Measurements from ENCODE around the gene ENDOG. TPM values are rescaled to one million over a fixed set of nuclear protein-coding genes. Genes with fewer than 3 reads are reported as not detected.
"Not testable (repeated sequence)": the region's sequence is repeated elsewhere in the genome, so short reads cannot be mapped to it uniquely, and the experiment has no call there.

ENDOG gene
- total and polyA plus RNA-seq, 5 experiments from 2014 or later: 15.0 to 34.0 (median 16.3) TPM

DNA sequence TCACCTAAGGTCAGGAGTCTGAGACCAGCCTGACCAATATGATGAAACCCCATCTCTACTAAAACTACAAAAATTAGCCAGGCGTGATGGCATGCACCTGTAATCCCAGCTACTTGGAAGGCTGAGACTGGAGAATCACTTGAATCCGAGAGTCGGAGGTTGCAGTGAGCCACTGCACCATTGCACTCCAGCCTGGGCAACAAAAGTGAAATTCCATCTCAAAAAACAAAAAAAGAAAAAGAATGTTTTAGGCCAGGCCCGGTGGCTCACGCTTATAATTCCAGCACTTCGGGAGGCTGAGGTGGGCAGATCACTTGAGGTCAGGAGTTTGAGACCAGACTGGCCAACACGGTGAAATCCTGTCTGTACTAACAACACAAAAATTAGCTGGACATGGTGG, 40.2 kb downstream of the ENDOG start:
- not testable (repeated sequence) for DNase-seq, H3K27me3 Mint-ChIP-seq, H3K4me1 Mint-ChIP-seq, ATAC-seq, H3K4me3 Mint-ChIP-seq, H3K27ac Mint-ChIP-seq, H3K9me3 Mint-ChIP-seq
- H3K36me3 Mint-ChIP-seq: peaks cover 0 to 11% (median 0%) of the 10 kb centered on the region in 3 donors
- POLR2A ChIA-PET: interaction anchor here (0.6 kb wide), 1 partner anchor 15 kb away, joined by 3 read pairs; no protein-coding TSS in a partner anchor

DNA sequence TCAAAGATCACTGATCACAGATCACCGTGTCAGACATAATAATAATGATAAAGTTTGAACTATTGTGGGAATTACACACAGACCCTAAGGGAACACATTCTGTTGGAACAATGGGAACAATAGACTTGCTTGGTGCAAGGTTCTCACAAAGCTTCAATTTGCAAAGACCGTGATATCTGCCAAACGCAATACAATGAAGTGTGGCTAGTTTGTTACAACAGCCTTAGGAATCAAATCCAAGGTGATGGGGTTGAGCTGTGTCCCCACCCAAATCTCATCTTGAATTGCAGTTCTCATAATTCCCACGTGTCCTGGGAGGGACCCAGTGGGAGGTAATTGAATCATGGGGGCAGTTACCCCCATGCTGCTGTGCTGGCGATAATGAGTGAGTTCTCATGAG, 42.6 kb downstream of the ENDOG start:
- Mint-ChIP-seq H3K4me3 (no peak overlapping the region), H3K27ac (no peak overlapping the region), H3K4me1 (peaks cover 4 to 8% (median 6%) of the 10 kb centered on the region in 4 donors), H3K36me3 (peaks cover 0 to 11% (median 0%) of the 10 kb centered on the region in 3 donors), H3K9me3 (no peaks in the 10 kb centered on the region), H3K27me3 (no peaks in the 10 kb centered on the region)
- ATAC-seq (no peak), DNase-seq (no peak)
- POLR2A ChIA-PET: interaction anchor here (0.6 to 3.4 kb wide), 4 partner anchors 56 to 142 kb away, joined by 3 to 12 read pairs (median 3); no protein-coding TSS in a partner anchor

DNA sequence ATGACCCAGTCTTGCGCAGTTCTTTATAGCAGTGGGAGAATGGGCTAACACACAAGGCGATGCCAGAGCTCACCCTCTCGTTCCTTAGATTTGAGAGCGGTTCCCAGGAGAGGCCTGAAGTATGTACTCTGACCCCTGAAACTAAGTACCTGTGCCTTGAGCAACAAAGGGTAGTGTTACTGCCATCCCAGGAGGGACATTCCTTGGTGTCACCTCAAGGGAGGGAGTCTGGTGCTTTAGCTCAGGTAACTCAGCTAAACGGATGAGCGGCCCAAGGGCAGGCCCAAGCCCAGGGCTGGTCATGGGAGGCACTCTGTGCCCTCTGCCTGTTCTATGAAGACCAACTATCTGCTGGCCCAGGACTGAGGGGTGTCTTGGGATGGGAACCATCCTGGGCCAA, 43.2 kb downstream of the ENDOG start:
- Mint-ChIP-seq H3K27me3 (no peaks in the 10 kb centered on the region), H3K36me3 (peaks cover 0 to 14% (median 0%) of the 10 kb centered on the region in 3 donors), H3K4me1 (peaks cover 4 to 8% (median 6%) of the 10 kb centered on the region in 4 donors), H3K27ac (peak overlapping the region in 2 of 10 donors; percentile 21 to 37), H3K9me3 (no peaks in the 10 kb centered on the region), H3K4me3 (no peak overlapping the region)
- POLR2A ChIA-PET: interaction anchor here (0.6 to 3.4 kb wide), 4 partner anchors 57 to 143 kb away, joined by 3 to 12 read pairs (median 3); no protein-coding TSS in a partner anchor
- DNase-seq (no peak), ATAC-seq (no peak)

DNA sequence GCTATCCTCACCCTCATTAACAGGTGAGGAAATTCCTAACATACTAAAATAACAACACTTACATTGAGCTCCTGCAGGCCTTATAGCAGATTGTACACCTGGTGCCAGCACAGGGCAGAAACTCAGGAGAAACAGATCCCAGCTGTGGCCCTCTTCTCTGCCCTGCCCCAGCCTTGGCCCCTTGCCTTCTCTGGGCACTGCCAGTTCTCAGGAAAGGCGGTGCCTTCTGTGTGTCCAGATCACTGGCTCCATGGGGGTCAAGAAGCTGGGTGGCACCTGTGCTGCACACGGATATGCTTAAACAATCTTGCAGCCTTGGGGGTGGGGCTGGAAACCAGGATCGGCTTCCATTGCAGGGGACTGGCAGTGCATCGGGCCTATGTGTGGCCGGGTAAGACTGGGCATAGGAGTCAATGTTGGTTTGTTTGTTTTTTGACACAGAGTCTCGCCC, 44.1 kb downstream of the ENDOG start:
- Mint-ChIP-seq H3K27me3 (no peaks in the 10 kb centered on the region), H3K4me3 (no peak overlapping the region), H3K9me3 (no peaks in the 10 kb centered on the region), H3K27ac (peak overlapping the region in 1 of 10 donors; percentile 80), H3K36me3 (peaks cover 0 to 14% (median 0%) of the 10 kb centered on the region in 3 donors), H3K4me1 (peaks cover 4 to 8% (median 6%) of the 10 kb centered on the region in 4 donors)
- POLR2A ChIA-PET: interaction anchor here (1.2 to 3.4 kb wide), 3 partner anchors 20 to 66 kb away, joined by 3 to 12 read pairs (median 3); partner anchors contain the start of genes KYAT1 and LRRC8A
- DNase-seq: no peak
- ATAC-seq: no peak

DNA sequence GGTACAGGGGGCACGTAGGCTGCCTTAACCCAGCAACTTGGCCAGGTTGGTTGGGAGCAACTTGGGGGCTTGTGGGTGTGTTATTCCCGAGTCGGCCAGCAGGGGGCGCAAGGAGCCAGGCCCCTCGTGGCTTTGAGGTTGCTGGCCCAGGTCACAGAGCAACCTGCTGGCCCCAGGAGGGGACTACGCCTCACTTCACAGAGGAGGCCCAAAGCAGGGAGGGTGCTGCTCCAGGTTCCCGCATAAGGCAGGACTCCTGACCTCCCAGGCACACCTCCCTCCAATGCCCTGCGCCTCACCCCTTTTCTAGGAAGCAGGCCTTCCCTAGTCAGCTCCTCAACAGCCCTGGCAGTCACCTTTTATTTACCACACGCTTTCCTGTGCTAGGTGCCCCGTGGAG, 45.3 kb downstream of the ENDOG start:
- H3K4me3 Mint-ChIP-seq: no peak overlapping the region
- DNase-seq (peak; percentile 68 to 90 (median 82)), ATAC-seq (peak; percentile 98)
- no peaks in the 10 kb centered on the region for H3K9me3 Mint-ChIP-seq
- H3K27me3 Mint-ChIP-seq: no peaks in the 10 kb centered on the region
- H3K4me1 Mint-ChIP-seq: peaks cover 4 to 8% (median 6%) of the 10 kb centered on the region in 4 donors
- peak overlapping the region in 8 of 10 donors; percentile 29 to 85 (median 58) for H3K27ac Mint-ChIP-seq
- POLR2A ChIA-PET: interaction anchor here (0.6 to 3.4 kb wide), 5 partner anchors 18 to 173 kb away, joined by 3 to 12 read pairs (median 3); partner anchors contain the start of genes KYAT1 and LRRC8A
- peaks cover 0 to 10% (median 0%) of the 10 kb centered on the region in 3 donors for H3K36me3 Mint-ChIP-seq

DNA sequence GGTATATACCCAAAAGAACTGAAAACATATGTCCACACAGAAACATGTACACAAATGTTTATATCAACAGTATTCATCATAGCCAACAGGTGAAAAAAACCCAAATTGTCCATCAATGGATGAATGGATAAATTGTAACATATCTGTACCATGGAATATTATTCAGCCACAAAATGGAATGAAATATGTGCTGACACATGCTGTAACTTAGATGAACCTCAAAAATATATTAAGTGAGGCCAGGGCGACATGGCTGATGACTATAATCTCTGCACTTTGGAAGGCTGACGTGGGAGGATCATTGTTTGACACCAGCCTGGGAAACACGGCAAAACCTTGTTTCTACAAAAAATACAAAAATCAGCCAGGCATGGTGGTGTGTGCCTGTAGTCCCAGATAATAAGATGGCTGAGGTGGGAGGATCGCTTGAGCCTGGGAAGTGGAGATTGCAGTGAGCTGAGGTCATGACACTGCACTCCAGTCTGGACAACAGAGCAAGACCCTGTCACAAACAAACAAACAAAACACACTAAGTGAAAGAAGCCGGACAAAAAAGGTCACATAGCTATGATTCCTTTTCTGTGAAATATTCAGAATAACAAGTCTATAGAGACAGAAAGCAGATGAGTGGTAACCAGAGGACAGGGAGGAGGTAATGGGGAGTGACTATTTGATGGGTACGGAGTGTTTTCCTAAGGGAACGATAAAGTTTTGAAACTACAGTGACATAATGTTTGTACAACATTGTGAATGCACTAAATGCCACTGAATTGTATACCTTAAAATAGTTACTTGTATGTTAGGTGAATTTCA, 52.0 kb downstream of the ENDOG start:
- DNase-seq: no peak
- peak overlapping the region in 1 of 10 donors; percentile 18 for H3K27ac Mint-ChIP-seq
- POLR2A ChIA-PET: no interaction called here

DNA sequence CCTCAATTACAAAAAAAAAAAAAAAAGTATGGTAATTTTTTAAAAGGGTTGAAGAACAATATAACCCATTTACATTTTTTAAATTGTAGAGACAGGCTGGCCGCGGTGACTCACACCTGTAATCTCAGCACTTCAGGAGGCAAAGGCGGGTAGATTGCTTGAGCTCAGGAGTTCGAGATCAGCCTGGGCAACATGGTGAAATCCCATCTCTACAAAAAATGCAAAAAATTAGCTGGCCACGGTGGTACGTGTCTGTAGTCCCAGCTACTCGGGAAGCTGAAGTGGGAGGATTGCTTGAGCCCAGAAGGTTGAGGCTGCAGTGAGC, 52.6 kb downstream of the ENDOG start:
- H3K27me3 Mint-ChIP-seq, H3K27ac Mint-ChIP-seq, H3K4me3 Mint-ChIP-seq, ATAC-seq, H3K4me1 Mint-ChIP-seq, H3K9me3 Mint-ChIP-seq, DNase-seq: not testable (repeated sequence)
- POLR2A ChIA-PET: interaction anchor here (0.9 kb wide), 1 partner anchor 11 kb away, joined by 4 read pairs; the partner anchor contains the start of genes KYAT1 and LRRC8A
- peaks cover 0 to 26% (median 0%) of the 10 kb centered on the region in 3 donors for H3K36me3 Mint-ChIP-seq

More for the DNA sequence above, 52.0 kb downstream of the ENDOG start:
- no peaks in the 10 kb centered on the region for H3K9me3 Mint-ChIP-seq
- peaks cover 0 to 7% (median 2%) of the 10 kb centered on the region in 4 donors for H3K4me1 Mint-ChIP-seq
- H3K36me3 Mint-ChIP-seq: peaks cover 0 to 26% (median 0%) of the 10 kb centered on the region in 3 donors
- H3K27me3 Mint-ChIP-seq: no peaks in the 10 kb centered on the region
- ATAC-seq: no peak
- H3K4me3 Mint-ChIP-seq: no peak overlapping the region

Other genes with a start within 250 kb of the ENDOG start
- 1 to 10 TPM; 6.0 to 8.3 TPM for gene DYNC2I2, start 161.7 kb upstream of the ENDOG start, total RNA-seq
- gene DYNC2I2, start 161.7 kb upstream of the ENDOG start, polyA plus RNA-seq: 1 to 10 TPM; 2.7 to 4.1 (median 3.9) TPM
- gene SET, start 129.3 kb upstream of the ENDOG start, total RNA-seq: 100 to 1,000 TPM; 314 to 325 TPM
- gene SET, start 129.3 kb upstream of the ENDOG start, polyA plus RNA-seq: 100 to 1,000 TPM; 179 to 229 (median 209) TPM
- gene PKN3, start 116.0 kb upstream of the ENDOG start, total RNA-seq: 1 to 10 TPM; 1.8 to 2.2 TPM
- gene PKN3, start 116.0 kb upstream of the ENDOG start, polyA plus RNA-seq: 1 to 10 TPM in 2 of 3 donors, under 1 TPM in 1; 0.98 to 1.5 (median 1.0) TPM
- 10 to 100 TPM; 24.2 to 30.7 TPM for gene ZDHHC12, start 94.4 kb upstream of the ENDOG start, total RNA-seq
- 10 to 100 TPM; 51.7 to 75.5 (median 64.3) TPM for gene ZDHHC12, start 94.4 kb upstream of the ENDOG start, polyA plus RNA-seq
- gene ZER1, start 46.6 kb upstream of the ENDOG start, total RNA-seq: 10 to 100 TPM; 49.1 to 50.3 TPM
- gene ZER1, start 46.6 kb upstream of the ENDOG start, polyA plus RNA-seq: 10 to 100 TPM; 34.7 to 46.9 (median 45.7) TPM
- gene TBC1D13, start 31.2 kb upstream of the ENDOG start, total RNA-seq: 10 to 100 TPM; 29.9 to 36.3 TPM
- 10 to 100 TPM; 20.2 to 34.8 (median 22.2) TPM for gene TBC1D13, start 31.2 kb upstream of the ENDOG start, polyA plus RNA-seq
- 10 to 100 TPM; 60.4 to 67.1 TPM for gene SPOUT1, start 11.3 kb downstream of the ENDOG start, total RNA-seq
- gene SPOUT1, start 11.3 kb downstream of the ENDOG start, polyA plus RNA-seq: 10 to 100 TPM; 46.7 to 55.6 (median 50.0) TPM
- gene KYAT1, start 63.5 kb downstream of the ENDOG start, total RNA-seq: 10 to 100 TPM; 15.1 to 15.9 TPM
- 10 to 100 TPM in 2 of 3 donors, 1 to 10 TPM in 1; 9.3 to 10.8 (median 10.4) TPM for gene KYAT1, start 63.5 kb downstream of the ENDOG start, polyA plus RNA-seq
- 10 to 100 TPM; 27.5 to 29.4 TPM for gene LRRC8A, start 63.6 kb downstream of the ENDOG start, total RNA-seq
- gene LRRC8A, start 63.6 kb downstream of the ENDOG start, polyA plus RNA-seq: 10 to 100 TPM; 17.4 to 36.7 (median 22.1) TPM
- 1 to 10 TPM; 6.9 to 8.2 TPM for gene PHYHD1, start 102.5 kb downstream of the ENDOG start, total RNA-seq
- 1 to 10 TPM; 2.6 to 7.4 (median 6.2) TPM for gene PHYHD1, start 102.5 kb downstream of the ENDOG start, polyA plus RNA-seq
- 10 to 100 TPM; 10.3 to 11.1 TPM for gene DOLK, start 129.1 kb downstream of the ENDOG start, total RNA-seq
- 1 to 10 TPM; 9.0 to 9.2 (median 9.1) TPM for gene DOLK, start 129.1 kb downstream of the ENDOG start, polyA plus RNA-seq
- gene NUP188, start 129.2 kb downstream of the ENDOG start, total RNA-seq: 10 to 100 TPM; 68.8 to 79.6 TPM
- 10 to 100 TPM; 21.9 to 36.8 (median 29.8) TPM for gene NUP188, start 129.2 kb downstream of the ENDOG start, polyA plus RNA-seq
- 100 to 1,000 TPM; 109 to 113 TPM for gene SH3GLB2, start 209.8 kb downstream of the ENDOG start, total RNA-seq
- gene SH3GLB2, start 209.8 kb downstream of the ENDOG start, polyA plus RNA-seq: 10 to 100 TPM; 21.7 to 40.9 (median 37.8) TPM
- gene MIGA2, start 218.1 kb downstream of the ENDOG start, total RNA-seq: 10 to 100 TPM; 77.9 to 88.3 TPM
- gene MIGA2, start 218.1 kb downstream of the ENDOG start, polyA plus RNA-seq: 10 to 100 TPM in 1 of 3 donors, 1 to 10 TPM in 2; 5.9 to 11.3 (median 7.2) TPM